ENCODE measurements around the gene NPC1. TPM values are rescaled to one million over a fixed set of nuclear protein-coding genes. Genes with fewer than 3 reads are reported as not detected.

The NPC1 gene
- total RNA-seq, 1 donor from 2014 or later = 42.4 TPM

DNA sequence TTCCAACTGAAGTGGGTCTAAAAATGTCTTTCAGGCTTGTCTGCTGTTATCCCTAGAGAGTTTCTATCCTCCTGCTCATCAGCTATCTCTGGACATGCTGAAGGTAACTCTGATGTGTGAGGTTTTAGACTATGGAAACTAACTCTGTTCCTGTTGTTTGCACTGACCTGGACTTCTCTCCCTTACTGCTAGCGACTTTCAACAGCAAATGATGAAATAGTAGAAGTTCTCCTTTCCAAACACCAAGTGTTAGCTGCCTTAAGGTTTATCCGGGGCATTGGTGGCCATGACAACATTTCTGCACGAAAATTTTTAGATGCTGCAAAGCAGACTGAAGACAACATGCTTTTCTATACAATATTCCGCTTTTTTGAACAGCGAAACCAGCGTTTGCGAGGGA lies 56.1 kb downstream of the NPC1 start:
- Histone ChIP-seq H3K36me3 (ENCODE audit: insufficient read depth, low read length) (peaks cover 75% of the 10 kb centered on the region), H3K4me2 (ENCODE audit: low read length) (peak overlapping the region; percentile 43), H3K4me1 (ENCODE audit: insufficient read depth, low read length) (peaks cover 14% of the 10 kb centered on the region), H3K9me3 (ENCODE audit: insufficient read depth, low read depth, low read length) (no peaks in the 10 kb centered on the region), H3K27ac (ENCODE audit: low read depth, low read length) (no peak overlapping the region), H3K79me2 (ENCODE audit: insufficient read depth, low read length) (no peaks in the 10 kb centered on the region), H3K4me3 (ENCODE audit: insufficient read depth, low read depth, low read length) (no peak overlapping the region), H3K27me3 (ENCODE audit: insufficient read depth, low read length) (no peaks in the 10 kb centered on the region), H2AFZ (ENCODE audit: low read depth, low read length) (no peak overlapping the region), H3K9ac (ENCODE audit: low read length) (no peak overlapping the region), H4K20me1 (ENCODE audit: insufficient read depth, low read length) (peaks cover 24% of the 10 kb centered on the region)
- Mint-ChIP-seq H3K9me3 (ENCODE audit: unreplicated experiment) (peaks cover 2% of the 10 kb centered on the region), H3K4me1 (ENCODE audit: low read depth, unreplicated experiment) (peaks cover 28% of the 10 kb centered on the region), H3K27me3 (ENCODE audit: low read depth, unreplicated experiment) (no peaks in the 10 kb centered on the region), H3K27ac (ENCODE audit: unreplicated experiment) (peak overlapping the region; percentile 35), H3K4me3 (ENCODE audit: unreplicated experiment) (no peak overlapping the region), H3K36me3 (ENCODE audit: low read depth, unreplicated experiment) (peaks cover 31% of the 10 kb centered on the region)
- TF ChIP-seq CTCF (IDR thresholded peaks at IDR 0.05; ENCODE audit: insufficient read depth, low read depth, low read length) (no peak), EZH2 (IDR thresholded peaks at IDR 0.05; ENCODE audit: insufficient read depth, low read length) (no peak)
- no peak for FAIRE-seq
- no peak for DNase-seq (ENCODE audit: low read depth)

DNA sequence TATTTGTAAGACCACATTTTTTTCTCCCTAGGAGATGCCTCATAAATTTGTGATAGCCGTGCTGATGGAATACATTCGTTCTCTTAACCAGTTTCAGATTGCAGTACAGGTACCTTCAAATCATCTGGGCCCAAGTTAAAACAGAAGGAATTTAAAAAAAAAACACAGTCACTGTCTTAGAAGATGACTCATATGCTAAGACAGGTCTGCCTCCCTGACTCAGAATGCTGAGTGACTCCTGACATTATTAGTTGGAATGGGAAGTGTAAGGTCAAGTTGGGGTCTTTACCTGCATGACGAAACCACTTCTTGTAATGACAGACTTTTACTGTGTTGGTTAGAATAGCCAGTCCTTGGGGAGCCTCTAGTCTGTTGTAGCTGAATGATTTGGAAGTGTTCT lies 56.7 kb downstream of the NPC1 start:
- Mint-ChIP-seq H3K36me3 (ENCODE audit: low read depth, unreplicated experiment) (peaks cover 27% of the 10 kb centered on the region), H3K4me1 (ENCODE audit: low read depth, unreplicated experiment) (peaks cover 28% of the 10 kb centered on the region), H3K4me3 (ENCODE audit: unreplicated experiment) (no peak overlapping the region), H3K9me3 (ENCODE audit: unreplicated experiment) (no peaks in the 10 kb centered on the region), H3K27ac (ENCODE audit: unreplicated experiment) (peak overlapping the region; percentile 35), H3K27me3 (ENCODE audit: low read depth, unreplicated experiment) (no peaks in the 10 kb centered on the region)
- H2AFZ ChIP-seq (ENCODE audit: low read depth, low read length) = no peak overlapping the region
- peak overlapping the region; percentile 43 for H3K4me2 ChIP-seq (ENCODE audit: low read length)
- TF ChIP-seq EZH2 (IDR thresholded peaks at IDR 0.05; ENCODE audit: insufficient read depth, low read length) (no peak), CTCF (IDR thresholded peaks at IDR 0.05; ENCODE audit: insufficient read depth, low read depth, low read length) (no peak)
- FAIRE-seq (no peak), DNase-seq (ENCODE audit: low read depth) (peak; percentile 55)
- H3K4me3 ChIP-seq (ENCODE audit: insufficient read depth, low read depth, low read length) = no peak overlapping the region
- H3K27ac ChIP-seq (ENCODE audit: low read depth, low read length) = no peak overlapping the region
- H3K9ac ChIP-seq (ENCODE audit: low read length) = no peak overlapping the region
- H3K79me2 ChIP-seq (ENCODE audit: insufficient read depth, low read length) = no peaks in the 10 kb centered on the region
- peaks cover 70% of the 10 kb centered on the region for H3K36me3 ChIP-seq (ENCODE audit: insufficient read depth, low read length)
- peaks cover 24% of the 10 kb centered on the region for H4K20me1 ChIP-seq (ENCODE audit: insufficient read depth, low read length)
- peaks cover 14% of the 10 kb centered on the region for H3K4me1 ChIP-seq (ENCODE audit: insufficient read depth, low read length)
- no peaks in the 10 kb centered on the region for H3K9me3 ChIP-seq (ENCODE audit: insufficient read depth, low read depth, low read length)
- H3K27me3 ChIP-seq (ENCODE audit: insufficient read depth, low read length) = no peaks in the 10 kb centered on the region

DNA sequence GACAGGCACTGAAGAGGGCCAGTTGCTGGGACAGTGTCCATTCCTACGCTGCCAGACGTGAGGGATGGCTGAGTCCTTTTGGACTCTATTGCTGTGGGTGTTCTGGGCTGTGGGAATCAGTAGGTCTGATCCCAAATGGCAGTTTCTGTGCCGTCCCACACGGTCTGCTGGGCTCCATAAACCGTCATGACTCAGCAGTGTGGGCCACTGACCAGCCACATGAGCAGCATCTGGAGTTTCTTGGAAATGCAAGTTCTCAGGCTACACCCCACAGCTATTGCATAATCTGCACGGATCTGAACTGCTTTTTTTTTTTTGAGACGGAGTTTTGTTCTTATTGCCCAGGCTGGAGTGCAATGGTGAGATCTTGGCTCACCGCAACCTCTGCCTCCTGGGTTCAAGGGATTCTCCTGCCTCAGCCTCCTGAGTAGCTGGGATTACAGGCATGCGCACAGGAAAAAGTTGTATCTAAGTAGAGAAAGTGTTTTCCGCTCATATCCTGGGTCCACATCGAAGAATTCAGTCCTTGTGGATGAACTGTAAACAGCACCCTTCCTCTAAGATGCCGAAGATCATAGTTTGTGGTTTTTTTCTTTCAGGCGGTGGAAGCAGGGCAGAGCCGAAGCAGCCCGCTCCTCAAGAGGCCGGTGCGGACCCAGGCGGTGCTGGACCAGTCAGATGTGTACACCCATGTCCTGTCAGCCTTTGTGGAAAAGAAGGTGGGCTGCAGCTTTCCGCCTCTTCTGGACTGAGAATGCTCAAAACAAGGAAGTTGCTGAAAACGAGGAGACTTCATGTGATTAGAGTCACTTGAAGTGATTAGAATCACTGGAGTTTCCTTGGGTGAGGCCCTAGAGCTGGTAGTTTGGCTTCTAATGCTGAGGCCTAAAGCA lies 57.5 kb downstream of the NPC1 start:
- Histone ChIP-seq H3K27me3 (ENCODE audit: insufficient read depth, low read length) (no peaks in the 10 kb centered on the region), H3K9me3 (ENCODE audit: insufficient read depth, low read depth, low read length) (no peaks in the 10 kb centered on the region), H3K4me1 (ENCODE audit: insufficient read depth, low read length) (peaks cover 18% of the 10 kb centered on the region), H3K4me3 (ENCODE audit: insufficient read depth, low read depth, low read length) (no peak overlapping the region), H3K9ac (ENCODE audit: low read length) (no peak overlapping the region), H3K4me2 (ENCODE audit: low read length) (peak overlapping the region; percentile 43), H4K20me1 (ENCODE audit: insufficient read depth, low read length) (peaks cover 29% of the 10 kb centered on the region), H3K27ac (ENCODE audit: low read depth, low read length) (no peak overlapping the region), H3K36me3 (ENCODE audit: insufficient read depth, low read length) (peaks cover 62% of the 10 kb centered on the region), H2AFZ (ENCODE audit: low read depth, low read length) (no peak overlapping the region), H3K79me2 (ENCODE audit: insufficient read depth, low read length) (no peaks in the 10 kb centered on the region)
- FAIRE-seq (no peak), DNase-seq (ENCODE audit: low read depth) (peak; percentile 26)
- Mint-ChIP-seq H3K4me3 (ENCODE audit: unreplicated experiment) (no peak overlapping the region), H3K27me3 (ENCODE audit: low read depth, unreplicated experiment) (no peaks in the 10 kb centered on the region), H3K36me3 (ENCODE audit: low read depth, unreplicated experiment) (peaks cover 27% of the 10 kb centered on the region), H3K27ac (ENCODE audit: unreplicated experiment) (peak overlapping the region; percentile 75), H3K4me1 (ENCODE audit: low read depth, unreplicated experiment) (peaks cover 28% of the 10 kb centered on the region), H3K9me3 (ENCODE audit: unreplicated experiment) (no peaks in the 10 kb centered on the region)
- TF ChIP-seq EZH2 (IDR thresholded peaks at IDR 0.05; ENCODE audit: insufficient read depth, low read length) (no peak), CTCF (IDR thresholded peaks at IDR 0.05; ENCODE audit: insufficient read depth, low read depth, low read length) (no peak)

Data from astrocyte (in vitro differentiated cells and primary cell).